A673 (cell line): Measurements from ENCODE around the gene FLT4.

Experiments
- CTCF ChIP-seq: fragments of 300-800, 200-600 bp; sonication (generic); conservative IDR thresholded peaks from 2 replicates; pipeline ENCODE4 v1.5.1; 2017; ENCODE audit warnings: low read depth, mild to moderate bottlenecking, antibody characterized with exemption, low read length, moderate library complexity, mixed read lengths
- EZH2 ChIP-seq: fragments of 200-600 bp; sonication (generic); IDR thresholded peaks from 2 replicates; pipeline ENCODE4 v1.6.1; 2017; ENCODE audit warnings: borderline replicate concordance, low read depth, mild to moderate bottlenecking, mixed read lengths, antibody characterized with exemption, low read length; ENCODE audit not compliant: poor library complexity, severe bottlenecking

DNA sequence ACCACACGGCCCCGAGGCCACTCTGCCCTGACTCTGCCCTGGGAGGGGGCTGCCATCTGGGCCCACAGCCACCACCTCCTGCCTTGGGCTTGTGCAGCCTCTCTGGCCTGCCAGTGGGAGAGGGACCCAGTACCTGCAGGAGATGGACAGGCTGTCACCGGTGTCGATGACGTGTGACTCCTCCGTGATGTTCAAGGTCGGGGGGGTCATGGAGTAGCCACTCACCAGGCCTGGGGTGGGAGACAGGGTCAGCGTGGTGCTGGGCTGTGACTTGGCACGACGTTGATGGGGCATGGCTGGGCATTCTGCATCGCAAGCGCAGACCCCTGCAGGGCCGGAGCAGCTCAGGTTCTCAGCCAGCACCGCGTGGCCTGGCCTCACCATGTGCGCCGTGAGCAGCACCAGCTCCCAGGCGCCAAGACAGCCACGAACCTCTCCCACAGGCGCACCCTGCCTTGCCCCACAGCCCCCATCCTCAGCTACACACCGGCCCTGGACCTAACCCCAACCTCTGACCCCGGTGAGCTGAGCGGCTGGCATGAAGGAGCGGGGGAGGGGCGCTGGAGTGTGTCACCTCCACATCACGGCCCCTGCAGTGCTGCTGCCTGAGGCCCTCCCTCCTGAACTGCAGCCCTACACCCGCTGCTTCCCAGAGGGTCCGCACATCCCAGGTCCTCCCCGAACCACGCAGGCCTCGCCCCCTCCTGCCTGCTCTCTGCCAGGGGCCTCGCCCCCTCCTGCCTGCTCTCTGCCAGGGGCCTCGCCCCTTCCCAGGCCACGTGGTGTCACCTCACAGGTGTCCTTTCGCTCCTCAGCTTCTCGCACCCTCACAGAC is 17.6 kb downstream of the FLT4 start:
- no peak for TF ChIP-seq CTCF
- no peak for TF ChIP-seq EZH2
